Fibroblast of mammary gland (primary cell): ENCODE results near the gene PCDHGA7.
A peak's percentile ranks its signal among the peaks of the same experiment; 100 is the strongest.
"Not testable (repeated sequence)": the region's sequence is repeated elsewhere in the genome, so short reads cannot be mapped to it uniquely, and the experiment has no call there.

Experiments
- DNase-seq: peaks from one replicate; pipeline ENCODE4 v3.0.0-alpha.2; 2010; ENCODE audit warnings: low read depth
- H3K4me3 ChIP-seq: 2 replicates; pipeline ENCODE4 v1.5.1; 2011; ENCODE audit warnings: low read depth, mild to moderate bottlenecking, low read length, moderate library complexity; ENCODE audit not compliant: control insufficient read depth
- CTCF ChIP-seq: conservative IDR thresholded peaks from 2 replicates; pipeline ENCODE4 v1.5.1; 2011; ENCODE audit warnings: low read depth, low read length, inconsistent platforms; ENCODE audit not compliant: control insufficient read depth, insufficient read depth

PCDHGA7 gene

GRCh38 chr5:141392429-141393198, 10.1 kb downstream of the PCDHGA7 start, which contains the start of gene PCDHGA8:
PCDHGA8 (plus strand) TSS chr5:141392633; CDS start chr5:141392814, 181 bp downstream.
- DNase-seq = peak; percentile 24
- peak; percentile 18 for TF ChIP-seq CTCF
- H3K4me3 ChIP-seq = no peak within 1 kb of the TSS

- DNase-seq = no peak
- no peak overlapping the region for H3K4me3 ChIP-seq
- no peak for TF ChIP-seq CTCF
These were observed 10.7 kb downstream of the PCDHGA7 start for GRCh38 chr5:141393267-141393666.

GRCh38 chr5:141394401-141395187, 12.1 kb downstream of the PCDHGA7 start:
- not testable (repeated sequence) for H3K4me3 ChIP-seq, DNase-seq

GRCh38 chr5:141397756-141398551, 15.4 kb downstream of the PCDHGA7 start, which contains the start of gene PCDHGB5:
PCDHGB5 (plus strand) TSS chr5:141397947; CDS start chr5:141398128, 181 bp downstream.
- H3K4me3 ChIP-seq = peak within 1 kb of the TSS; percentile 45
- peak; percentile 59 for TF ChIP-seq CTCF
- peak; percentile 66 for DNase-seq

GRCh38 chr5:141398608-141399007, 16.1 kb downstream of the PCDHGA7 start:
- DNase-seq = no peak
- H3K4me3 ChIP-seq = no peak overlapping the region
- TF ChIP-seq CTCF = no peak

- H3K4me3 ChIP-seq = no peak overlapping the region
- no peak for TF ChIP-seq CTCF
- no peak for DNase-seq
These were observed 17.2 kb downstream of the PCDHGA7 start for GRCh38 chr5:141399555-141400258.
